ENCODE data around the gene UCN2. TPM values are rescaled to one million over a fixed set of nuclear protein-coding genes. Genes with fewer than 3 reads are reported as not detected.

Gene UCN2
- total and polyA plus RNA-seq, 9 of the 15 experiments (the other 6 are each of a cell fraction or from before 2014, with no cell fraction given), result 0.08 to 0.11 TPM; not detected in 7

GRCh38 chr3:48601622-48601994 lies 38.0 kb upstream of the UCN2 start:
- Histone ChIP-seq H3K9me1 (ENCODE audit: control insufficient read depth, insufficient read depth, low read length) (no peaks in the 10 kb centered on the region), H2AFZ (ENCODE audit: low read depth, low read length) (no peak overlapping the region), H3K4me3 (no peak overlapping the region), H3K4me1 (replicated peaks in 1 of 2; ENCODE audit: control insufficient read depth in 2 of 2, insufficient read depth in 2 of 2, low read length in 2 of 2) (peaks cover 0 to 5% of the 10 kb centered on the region in 2 experiments; a peak in 2 of 5 replicates), H3K27ac (ENCODE audit: extremely low read depth, low read depth, low read length) (no peak overlapping the region), H3K27me3 (ENCODE audit: control insufficient read depth in 2 of 2, insufficient read depth in 2 of 2, low read length in 2 of 2) (no peaks in the 10 kb centered on the region), H3K9me3 (replicated peaks; ENCODE audit: control insufficient read depth, insufficient read depth, low read depth, low read length) (no peaks in the 10 kb centered on the region), H3K36me3 (ENCODE audit: control insufficient read depth, insufficient read depth, low read length) (peaks cover 89% of the 10 kb centered on the region; the same call in 2 of the 3 replicates), H3K79me2 (ENCODE audit: control insufficient read depth, insufficient read depth, low read length) (peaks cover 8% of the 10 kb centered on the region; the same call in 1 of the 3 replicates), H4K20me1 (replicated peaks; ENCODE audit: control insufficient read depth, insufficient read depth, low read length) (no peaks in the 10 kb centered on the region), H3K9ac (ENCODE audit: insufficient read depth in 1 of 2, low read depth in 2 of 2, low read length in 2 of 2) (no peak overlapping the region), H3K4me2 (ENCODE audit: insufficient read depth, low read length) (no peak overlapping the region)
- BruUV-seq (replicated peaks), result no TSS peak
- FAIRE-seq (no peak), ATAC-seq (no peak), DNase-seq (ENCODE audit: extremely low read depth in 1 of 4, low spot score in 3 of 4) (no peak)
- 93% methylated on average over 2 of the region's 2 CpGs for WGBS (ENCODE audit: insufficient coverage, low coverage, missing lambda C conversion rate)
- TF ChIP-seq PCBP1 (IDR thresholded peaks at IDR 0.05; ENCODE audit: low read depth, low read length, poor library complexity, severe bottlenecking), result no peak
- TF ChIP-seq ELK1 (CRISPR knock-in tag; IDR thresholded peaks at IDR 0.05), result no peak
- TF ChIP-seq ZNF75A (CRISPR knock-in tag; IDR thresholded peaks at IDR 0.05), result no peak
- TF ChIP-seq HMGN3 (IDR thresholded peaks at IDR 0.05; ENCODE audit: borderline replicate concordance, extremely low read depth, insufficient read length, low read depth, low read length), result no peak
- TF ChIP-seq ZBTB49 (CRISPR knock-in tag; IDR thresholded peaks at IDR 0.05; ENCODE audit: borderline replicate concordance), result no peak
- no peak for TF ChIP-seq TAL1 (IDR thresholded peaks at IDR 0.05)
- TF ChIP-seq ZNF311 (CRISPR knock-in tag; IDR thresholded peaks at IDR 0.05), result no peak
- no peak for TF ChIP-seq NFRKB (IDR thresholded peaks at IDR 0.05; ENCODE audit: low read depth)
- no peak for TF ChIP-seq MEIS2 (IDR thresholded peaks at IDR 0.05; ENCODE audit: partially characterized antibody)
- TF ChIP-seq ZNF146 (CRISPR knock-in tag; IDR thresholded peaks at IDR 0.05; ENCODE audit: unreplicated experiment), result no peak
- no peak for TF ChIP-seq GATA2 (CRISPR knock-in tag; IDR thresholded peaks at IDR 0.05)
- intact Hi-C loops (cut with micrococcal nuclease), result no loop called here
- CTCF ChIA-PET (ENCODE audit: low intra/inter-chr PET ratio), result no interaction called here
- POLR2A ChIA-PET, result no interaction called here
- in situ Hi-C loops (cut with MboI), result no loop called here

Data from K562 (cell line).